Measurements from ENCODE around the gene PTTG1IP.
"Not testable (repeated sequence)": the region's sequence is repeated elsewhere in the genome, so short reads cannot be mapped to it uniquely, and the experiment has no call there.

Gene PTTG1IP, protein sequence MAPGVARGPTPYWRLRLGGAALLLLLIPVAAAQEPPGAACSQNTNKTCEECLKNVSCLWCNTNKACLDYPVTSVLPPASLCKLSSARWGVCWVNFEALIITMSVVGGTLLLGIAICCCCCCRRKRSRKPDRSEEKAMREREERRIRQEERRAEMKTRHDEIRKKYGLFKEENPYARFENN

DNA sequence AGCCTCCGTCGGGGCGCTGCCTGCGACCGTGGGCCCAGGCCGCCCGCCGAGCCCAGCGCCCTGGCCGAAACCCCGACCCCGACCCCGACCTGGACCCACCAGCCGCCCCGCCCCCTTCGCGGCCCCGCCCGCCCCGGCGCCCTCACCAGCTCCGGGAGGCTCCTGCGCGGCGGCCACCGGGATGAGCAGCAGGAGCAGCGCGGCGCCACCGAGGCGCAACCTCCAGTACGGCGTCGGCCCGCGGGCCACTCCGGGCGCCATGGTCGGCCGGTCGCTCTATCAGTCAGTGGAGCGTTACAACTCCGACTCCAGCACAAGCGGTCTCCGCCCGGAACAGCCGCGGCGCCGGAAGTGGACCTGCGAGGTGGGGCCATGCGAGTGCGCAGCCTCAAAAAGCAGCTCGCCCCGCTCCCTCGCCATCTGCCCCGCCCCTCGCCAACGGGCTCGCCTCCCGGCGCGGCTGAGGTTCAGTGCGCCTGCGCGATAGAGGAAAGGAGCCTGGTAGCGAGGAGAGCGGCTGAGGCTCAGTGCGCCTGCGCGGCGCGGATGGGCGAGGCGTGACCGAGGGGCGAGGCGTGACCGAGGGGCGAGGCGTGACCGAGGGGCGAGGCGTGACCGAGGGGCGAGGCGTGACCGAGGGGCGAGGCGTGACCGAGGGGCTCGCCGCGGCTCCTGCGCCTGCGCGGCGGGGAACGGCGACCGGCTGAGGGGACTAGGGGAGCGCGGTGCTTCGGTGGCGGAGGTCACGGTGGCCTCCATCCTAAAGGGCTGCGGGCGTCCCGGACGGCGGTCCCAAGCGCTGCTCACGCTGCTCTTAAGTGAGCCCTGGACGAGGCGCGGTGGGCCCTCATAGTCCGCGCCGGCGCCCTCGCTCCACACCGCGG is at the start of gene PTTG1IP:
PTTG1IP (minus strand) TSS at position 335 of the 884 bp plus-strand sequence; CDS start at position 261, 74 bp downstream.
- DNase-seq (ENCODE audit: low read depth), result peak; percentile 99

DNA sequence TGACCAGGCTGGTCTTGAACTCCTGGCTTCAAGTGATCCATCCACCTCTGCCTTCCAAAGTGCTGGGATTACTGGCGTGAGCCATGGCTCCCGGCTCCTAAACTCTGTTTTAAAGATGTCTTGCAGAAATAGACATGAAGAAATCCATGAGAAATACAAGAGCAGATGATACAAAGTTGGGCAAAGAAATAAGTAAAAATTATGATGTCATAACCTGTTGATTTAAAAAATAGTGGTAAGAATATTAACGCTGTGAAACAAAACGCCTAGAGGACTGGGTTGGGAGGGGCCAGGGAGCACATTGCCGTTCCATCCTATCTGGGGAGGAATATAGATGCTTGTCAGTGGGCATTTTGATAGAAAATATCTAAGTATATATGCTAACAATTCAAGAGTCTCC is 48.4 kb upstream of the PTTG1IP start:
- no peak for DNase-seq (ENCODE audit: low read depth)

DNA sequence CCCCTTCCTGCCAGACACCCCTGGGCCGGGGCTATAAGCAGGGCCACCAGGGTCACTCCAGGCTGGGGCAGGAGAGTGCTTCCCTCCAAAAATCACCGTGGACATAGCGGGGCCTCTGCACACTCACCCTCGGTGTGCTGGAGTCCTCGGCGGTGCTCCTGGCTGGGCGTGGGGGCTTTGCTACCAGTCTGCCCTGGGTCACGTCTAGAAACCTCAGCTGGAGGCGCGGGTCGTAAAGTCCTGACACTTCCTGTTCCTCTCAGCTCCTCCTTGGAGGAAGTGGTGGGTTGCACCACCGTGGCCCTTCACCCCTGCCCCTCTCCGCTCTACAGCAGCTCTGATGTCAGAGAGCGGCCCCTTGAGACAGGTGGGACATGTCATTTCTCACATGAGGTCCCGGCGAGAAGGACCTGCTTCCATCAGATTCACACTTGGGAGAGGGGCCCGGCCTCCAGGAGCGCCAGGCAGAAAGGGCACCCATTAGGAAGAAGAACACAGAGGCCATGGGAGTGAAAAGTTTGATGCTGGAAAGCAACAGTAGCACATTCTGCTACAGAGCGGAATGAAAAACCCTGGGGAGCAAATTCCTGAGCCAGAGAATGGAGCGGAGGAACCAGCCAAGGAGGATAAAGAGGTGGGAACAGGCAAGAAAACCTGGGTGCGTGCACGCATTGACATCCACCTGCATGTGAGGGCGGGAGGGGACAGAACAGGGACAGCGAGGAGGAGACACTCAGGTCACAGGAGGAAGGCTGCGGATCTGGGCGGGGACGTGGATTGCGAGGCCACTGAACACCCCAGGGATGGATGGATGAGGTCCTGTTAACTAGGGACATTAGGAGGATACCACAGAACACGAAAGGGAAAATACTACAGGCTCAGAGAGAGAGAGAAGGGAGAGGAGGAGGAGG is 47.5 kb upstream of the PTTG1IP start, which contains the start of gene ITGB2:
ITGB2 (minus strand) TSS at position 206 of the 911 bp plus-strand sequence. CDS start 10,117 bp downstream, outside the sequence.
- DNase-seq (ENCODE audit: low read depth), result peak; percentile 39

DNA sequence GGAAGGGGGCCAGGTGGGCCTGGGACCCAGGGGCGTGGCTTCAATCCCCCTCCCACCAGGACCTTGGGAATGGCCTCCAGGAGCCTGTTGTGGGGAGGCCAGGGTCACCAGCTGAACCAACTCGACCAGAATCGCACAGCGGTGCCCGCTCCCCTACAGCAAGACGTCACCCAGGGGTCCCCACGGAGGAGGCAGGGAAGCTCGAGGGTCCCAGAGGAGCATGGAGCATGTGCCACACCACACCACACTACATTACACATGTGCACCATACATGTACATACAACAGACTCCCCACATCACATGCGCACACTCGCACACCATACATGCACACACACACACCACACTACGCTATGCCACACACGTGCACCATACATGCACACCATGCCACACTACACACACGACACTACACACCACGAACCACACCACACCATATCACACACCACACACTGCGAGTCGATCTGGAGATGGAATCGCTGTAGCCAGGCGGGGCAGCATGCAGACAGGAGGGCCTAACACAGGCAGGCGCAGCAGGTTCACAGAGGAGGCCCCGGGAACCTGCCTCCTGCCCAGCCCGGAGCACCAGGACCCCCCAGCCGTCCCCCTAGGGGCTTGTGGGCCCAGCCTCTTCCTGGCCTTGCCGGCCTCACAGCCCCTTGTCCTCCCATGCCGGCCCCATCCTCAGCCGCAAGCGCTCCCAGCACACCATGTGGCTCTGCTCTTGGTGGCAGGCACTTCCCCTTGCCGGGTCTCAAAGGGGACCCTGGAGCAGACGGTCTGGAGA is 46.6 kb upstream of the PTTG1IP start:
- DNase-seq (ENCODE audit: low read depth), result no peak

DNA sequence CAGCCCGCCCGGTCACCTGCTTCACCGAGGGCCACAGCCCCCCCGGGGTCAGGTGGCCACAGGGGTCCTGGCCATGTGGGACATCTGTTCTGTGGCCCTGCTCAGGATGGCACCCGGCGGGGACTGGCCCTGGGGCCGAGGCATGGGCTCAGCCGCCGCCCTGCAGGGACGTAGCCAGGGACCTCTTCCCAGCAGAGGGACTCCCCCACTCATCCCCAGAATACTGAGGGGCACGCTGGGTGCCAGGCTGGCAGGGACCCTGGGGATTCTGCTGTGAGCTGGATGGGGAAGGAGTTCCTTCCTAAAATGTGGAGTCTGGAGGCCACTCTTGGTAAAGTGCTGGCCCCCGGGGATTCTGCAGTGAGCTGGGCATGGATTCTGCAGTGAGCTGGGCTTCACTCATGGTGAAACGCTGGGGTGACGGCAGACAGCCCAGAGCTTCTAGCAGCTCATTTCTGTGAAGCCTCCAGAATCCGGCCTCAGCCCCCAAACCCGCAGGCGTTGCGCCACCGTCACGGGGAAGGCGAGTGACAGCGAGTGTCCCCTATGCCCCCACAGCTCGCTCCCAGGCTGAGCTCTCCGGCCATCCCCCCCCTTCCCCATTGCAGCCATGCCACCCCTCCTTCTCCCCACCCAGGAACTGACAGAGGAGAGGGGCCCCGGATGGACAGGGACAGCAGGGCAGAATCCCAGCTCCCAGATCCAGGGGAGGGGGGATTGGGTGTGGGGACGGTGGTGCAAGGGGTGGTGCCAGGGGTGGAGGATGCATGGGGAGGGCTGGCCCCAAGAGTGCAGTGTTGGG is 45.8 kb upstream of the PTTG1IP start:
- no peak for DNase-seq (ENCODE audit: low read depth)

DNA sequence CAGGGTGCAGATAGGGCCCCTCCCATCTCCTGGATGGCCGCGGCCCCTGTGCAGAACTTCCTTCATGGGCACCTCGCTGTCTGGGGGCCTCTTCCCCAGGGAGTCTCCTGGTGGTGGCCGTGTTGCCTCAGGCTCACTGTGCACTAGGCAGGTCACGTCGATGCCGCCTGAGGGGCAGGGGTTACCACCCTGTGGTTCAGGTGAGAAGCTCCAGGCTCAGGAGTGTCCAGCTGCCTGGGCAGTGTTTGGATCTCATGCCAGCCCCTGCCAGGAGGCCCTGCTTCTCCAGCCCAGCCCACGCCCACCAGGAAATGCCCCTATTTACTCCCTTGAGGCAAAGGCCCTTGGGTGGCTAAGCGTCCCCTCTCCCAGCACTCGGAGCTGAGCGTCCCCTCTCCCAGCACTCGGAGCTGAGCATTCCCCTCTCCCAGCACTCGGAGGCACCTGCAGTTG is 45.1 kb upstream of the PTTG1IP start:
- DNase-seq (ENCODE audit: low read depth), result no peak

DNA sequence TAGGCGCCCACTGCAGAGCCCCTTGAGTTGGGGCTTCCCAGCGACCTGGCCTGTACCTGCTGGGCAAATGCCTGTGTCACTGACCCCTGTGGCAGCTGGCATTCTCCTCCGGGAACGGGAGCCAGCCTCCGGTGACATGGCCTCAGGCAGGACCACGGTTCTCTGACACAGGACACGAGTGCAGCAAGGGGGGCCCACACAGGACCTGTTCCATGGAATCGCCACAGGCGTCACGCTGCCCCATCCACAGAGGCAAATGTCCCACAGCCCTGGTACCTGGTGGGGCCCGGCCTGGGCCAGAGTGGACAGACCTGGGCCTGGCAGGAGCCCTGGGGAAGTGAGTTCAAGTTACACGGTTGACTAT is 44.6 kb upstream of the PTTG1IP start:
- DNase-seq (ENCODE audit: low read depth), result no peak

DNA sequence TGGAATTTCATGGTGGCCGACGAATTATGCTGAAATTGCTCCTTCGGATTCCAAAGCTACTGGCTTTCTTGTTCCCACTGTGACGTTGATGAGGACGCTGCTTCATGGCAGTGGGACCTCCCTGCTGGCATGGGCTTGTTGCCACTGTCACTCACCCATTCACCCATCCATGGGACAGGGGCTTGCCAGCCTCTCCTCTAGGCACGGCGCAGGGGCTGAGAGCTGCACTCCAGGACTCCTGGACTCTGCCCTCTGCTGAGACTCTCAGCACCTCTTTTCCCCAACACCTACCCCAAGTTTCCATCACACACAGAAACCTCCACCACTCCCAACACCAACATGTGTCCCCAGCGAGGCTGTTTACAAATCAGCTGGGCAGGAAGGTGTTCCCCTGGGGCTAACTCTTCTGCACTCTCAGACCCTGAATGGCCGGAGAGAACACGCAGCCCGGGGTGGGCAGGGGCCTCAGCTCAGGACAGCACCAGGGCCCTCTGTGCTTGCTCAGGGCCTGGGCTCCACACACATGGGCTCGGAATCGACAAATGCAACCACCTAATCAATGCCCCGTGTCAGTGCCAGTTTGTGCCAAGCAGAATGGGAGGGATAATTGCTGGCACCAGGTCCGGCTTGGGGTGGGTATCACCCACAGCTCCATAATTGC is 44.1 kb upstream of the PTTG1IP start:
- no peak for DNase-seq (ENCODE audit: low read depth)

DNA sequence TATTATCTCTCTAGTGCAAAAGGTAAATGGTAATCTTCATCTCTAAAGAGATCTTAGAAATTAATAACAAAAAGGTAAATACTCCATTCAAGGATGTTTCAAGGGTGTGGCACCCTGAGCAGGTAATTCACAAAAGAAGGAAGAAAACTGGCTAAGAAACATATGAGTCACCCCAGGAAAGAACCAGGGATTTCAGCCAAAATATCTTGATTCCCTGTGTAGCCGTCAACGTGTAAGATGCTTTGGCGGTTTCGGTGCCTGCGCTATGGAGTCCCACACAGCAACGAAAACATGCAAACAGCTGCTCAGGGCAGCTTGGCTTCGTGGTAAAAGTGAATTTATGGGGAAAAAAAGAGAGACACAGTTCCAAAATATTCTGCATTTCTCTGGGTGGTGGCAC is 43.5 kb upstream of the PTTG1IP start:
- no peak for DNase-seq (ENCODE audit: low read depth)

DNA sequence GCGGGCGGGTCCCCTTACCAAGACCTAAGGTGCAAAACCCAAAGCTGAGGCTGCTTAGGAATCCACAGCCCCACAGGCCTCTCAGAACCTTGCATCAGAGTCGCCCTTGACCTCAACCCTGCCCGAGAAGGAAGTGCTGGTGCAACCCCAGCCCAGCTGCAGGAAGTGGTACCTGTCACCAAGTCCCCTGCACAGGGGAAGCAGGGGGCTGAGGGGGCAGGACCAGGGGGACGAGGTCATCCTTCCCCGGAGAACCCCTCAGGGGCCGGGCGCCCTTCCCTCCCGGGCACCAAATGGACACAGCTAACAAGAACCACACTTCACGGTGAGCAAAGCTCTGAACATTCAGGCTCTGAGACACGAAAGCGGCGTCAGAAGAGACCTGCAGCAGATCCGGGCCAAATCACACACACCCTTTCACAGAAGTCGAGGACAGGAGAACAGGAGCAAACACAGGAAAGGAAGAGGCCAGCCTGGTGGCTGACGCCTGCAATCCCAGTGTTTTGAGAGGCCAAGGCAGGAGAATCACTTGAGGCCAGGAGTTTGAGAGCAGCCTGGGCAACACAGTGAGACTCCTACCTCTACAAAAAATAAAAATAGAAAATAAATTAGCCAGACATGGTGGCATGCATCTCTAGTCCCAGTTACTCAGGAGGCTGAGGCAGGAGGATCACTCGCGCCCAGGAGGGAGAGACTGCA is 40.8 kb upstream of the PTTG1IP start:
- peak; percentile 32 for DNase-seq (ENCODE audit: low read depth)

DNA sequence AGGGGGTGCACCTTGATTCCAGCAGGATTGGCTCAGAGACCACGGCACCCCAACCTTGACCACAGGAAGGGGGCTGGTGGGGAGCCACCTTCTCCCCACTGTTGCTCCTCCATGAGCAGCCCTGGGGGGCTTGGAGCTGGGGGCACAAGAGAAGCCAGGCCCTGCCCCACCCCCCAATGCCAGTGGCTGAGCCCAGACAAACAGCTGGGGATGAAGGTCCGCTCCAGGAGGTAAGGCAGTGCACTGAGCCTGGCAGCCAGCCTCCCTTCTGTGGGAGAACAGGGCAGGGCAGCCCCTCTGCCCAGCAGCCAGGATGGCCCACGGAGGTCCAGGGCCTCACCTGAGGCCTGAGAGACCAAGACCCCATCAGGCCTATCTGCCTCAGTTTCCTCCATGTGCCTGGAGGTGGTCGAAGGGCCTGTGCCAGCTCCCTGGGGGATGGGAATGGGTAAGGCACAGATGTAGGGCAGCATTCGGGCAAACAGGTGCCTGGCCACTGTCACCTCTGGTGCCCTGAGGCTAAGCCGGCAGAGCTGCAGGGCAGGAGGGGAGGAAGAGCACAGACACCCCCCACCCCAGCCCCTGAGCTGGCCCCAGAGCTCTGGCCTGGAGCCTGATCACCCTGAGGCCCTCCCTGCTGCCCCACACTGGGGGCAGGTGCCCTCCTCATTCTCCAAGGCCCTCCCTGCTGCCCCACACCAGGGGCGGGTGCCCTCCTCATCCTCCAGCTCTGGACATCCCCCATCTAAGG is 40.1 kb upstream of the PTTG1IP start:
- DNase-seq (ENCODE audit: low read depth), result no peak

DNA sequence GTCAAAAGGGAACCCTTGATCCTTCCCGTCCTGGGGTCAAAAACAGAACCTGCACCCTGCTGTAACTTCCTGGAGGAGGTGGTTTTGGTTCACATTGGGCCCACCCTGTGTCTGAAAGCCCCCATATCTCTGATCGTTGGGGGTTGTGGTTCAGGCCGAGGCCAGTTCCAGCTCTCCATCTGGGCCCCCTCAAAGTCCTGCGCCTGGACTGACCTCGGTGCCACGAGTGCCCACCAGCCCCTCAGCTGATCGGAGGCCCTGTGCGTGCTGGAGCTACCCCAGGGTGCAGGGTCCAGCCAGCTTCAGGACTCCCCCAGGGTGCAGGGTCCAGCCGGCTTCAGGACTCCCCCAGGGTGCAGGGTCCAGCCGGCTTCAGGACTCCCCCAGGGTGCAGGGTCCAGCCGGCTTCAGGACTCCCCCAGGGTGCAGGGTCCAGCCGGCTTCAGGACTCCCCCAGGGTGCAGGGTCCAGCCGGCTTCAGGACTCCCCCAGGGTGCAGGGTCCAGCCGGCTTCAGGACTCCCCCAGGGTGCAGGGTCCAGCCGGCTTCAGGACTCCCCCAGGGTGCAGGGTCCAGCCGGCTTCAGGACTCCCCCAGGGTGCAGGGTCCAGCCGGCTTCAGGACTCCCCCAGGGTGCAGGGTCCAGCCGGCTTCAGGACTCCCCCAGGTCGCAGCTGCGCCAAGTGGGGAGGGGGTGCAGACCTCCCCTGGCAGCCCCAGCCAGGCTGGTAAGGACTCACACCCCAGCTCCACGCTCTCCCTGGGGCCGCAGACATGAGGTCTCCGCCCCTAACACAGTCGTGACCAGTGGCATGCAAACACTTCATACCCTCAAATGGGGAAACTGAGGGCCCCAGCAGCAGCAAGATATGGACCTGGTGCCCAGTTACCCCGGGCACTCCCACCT is 39.3 kb upstream of the PTTG1IP start:
- not testable (repeated sequence) for DNase-seq (ENCODE audit: low read depth)

DNA sequence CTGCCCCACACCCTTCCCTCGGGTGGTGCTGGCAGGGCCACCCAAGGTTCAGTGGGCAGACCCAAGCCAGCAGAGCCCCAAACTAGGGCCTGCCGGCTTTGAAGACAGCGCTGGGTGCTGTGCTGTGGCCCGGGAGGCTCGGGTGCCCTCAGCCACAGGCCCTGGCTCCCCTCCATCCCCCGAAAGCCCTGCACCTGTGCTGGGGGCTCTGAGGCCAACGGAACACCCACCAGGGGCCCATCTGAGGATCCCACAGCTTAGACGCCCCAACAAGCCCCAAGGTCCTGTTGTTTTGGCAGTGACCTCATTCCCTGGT is 38.6 kb upstream of the PTTG1IP start:
- no peak for DNase-seq (ENCODE audit: low read depth)

DNA sequence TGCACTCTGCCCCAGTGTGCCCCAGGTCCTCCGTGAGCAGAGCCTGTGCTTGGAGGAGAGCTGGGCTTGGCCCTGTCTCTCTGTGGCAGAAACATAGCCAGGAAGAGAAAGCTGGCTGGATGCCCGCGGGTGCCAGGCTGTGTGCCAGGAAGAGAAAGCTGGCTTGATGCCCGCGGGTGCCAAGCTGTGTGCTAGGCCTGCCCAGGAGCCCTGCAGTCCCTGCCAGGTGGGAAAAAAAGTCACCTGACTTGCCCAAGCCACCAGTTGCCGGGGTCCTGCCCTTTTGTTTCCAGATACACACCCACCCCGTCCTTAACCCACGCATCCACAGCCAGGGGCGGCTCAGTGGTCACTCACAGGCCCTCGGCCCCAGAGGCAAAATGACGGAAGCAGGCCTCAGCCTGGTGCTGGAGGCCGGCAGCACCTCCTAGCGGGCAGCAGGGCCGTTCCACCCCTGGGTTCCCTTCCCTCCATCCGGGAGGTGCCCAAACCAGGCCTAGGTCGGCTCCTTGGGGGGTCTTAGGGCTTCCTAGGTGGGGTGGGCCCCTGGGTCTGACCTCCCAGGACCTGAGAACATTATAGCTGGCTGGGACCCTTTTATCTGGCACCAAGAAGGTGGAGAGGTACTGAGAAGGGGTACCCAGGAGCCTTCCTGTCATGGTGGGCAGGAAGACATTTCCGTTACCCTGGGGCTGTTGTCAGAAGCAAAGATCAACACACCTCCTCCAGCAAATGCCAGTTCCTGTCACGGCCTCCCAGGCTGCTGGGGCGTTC is 38.1 kb upstream of the PTTG1IP start:
- peak; percentile 39 for DNase-seq (ENCODE audit: low read depth)

DNA sequence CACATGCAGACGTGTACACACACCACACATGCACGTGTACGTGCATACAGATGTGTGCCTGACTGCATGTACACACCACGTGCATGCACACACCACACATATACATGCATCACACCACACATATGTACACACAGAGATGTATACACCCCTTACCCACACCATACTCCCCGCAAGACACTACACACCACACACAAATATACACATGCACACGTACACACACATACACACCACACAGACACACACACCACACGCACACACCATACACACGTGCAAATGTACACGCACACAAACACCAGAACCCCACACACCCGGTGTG is 37.5 kb upstream of the PTTG1IP start:
- DNase-seq (ENCODE audit: low read depth), result no peak

DNA sequence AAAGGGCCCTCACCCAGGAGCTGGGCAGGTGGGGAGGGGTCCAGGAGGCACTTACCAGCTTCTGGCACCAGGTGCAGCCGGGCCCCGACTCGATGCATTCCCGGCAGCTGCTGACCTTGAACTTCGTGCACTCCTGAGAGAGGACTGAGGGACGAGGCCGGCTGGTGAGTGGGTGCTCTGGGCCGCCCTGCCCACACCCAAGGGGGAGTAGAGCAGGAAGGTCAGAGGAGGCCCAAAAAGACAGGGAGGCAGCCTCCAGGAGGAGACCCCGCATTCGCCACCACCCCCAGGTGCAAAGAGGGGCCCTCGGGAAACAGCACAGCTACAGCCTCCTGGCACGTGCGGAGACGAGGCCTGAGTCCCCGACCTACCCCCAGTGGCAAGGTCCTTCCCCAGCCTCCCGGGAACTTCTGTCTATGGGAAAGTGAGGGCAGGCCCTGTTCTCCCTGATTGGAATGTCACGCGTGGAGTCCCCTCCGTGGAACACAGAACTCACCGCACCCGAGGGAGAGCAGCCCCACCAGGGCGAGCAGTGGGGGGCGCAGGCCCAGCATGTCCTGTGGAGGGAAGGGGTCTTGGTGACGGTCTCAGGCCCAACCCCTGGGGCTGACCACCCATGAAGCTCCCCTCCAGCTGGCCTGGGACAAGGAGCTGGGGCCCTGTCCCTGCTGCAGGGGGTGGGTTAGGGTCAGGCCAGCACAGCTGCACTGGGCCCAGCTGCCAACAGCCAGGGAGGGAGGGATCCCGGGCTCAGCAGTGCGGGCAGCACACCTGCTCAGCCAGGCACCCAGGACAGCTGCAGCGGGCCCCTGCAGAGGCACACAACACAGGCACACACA is 37.0 kb upstream of the PTTG1IP start:
- no peak for DNase-seq (ENCODE audit: low read depth)
